ENCODE measurements around the gene B2M. TPM values are rescaled to one million over a fixed set of nuclear protein-coding genes. Genes with fewer than 3 reads are reported as not detected.

Gene B2M
- total and polyA plus RNA-seq, 2 of the 13 experiments (the other 11 are each of a cell fraction or from before 2014, with no cell fraction given), result 784 to 857 TPM

GRCh38 chr15:44663410-44664308 lies 47.7 kb upstream of the B2M start, which contains the start of gene SPG11 (continued):
- TF ChIP-seq KLF9 (CRISPR knock-in tag; IDR thresholded peaks at IDR 0.05; ENCODE audit: low read depth) (no peak), ZBED4 (CRISPR knock-in tag; IDR thresholded peaks at IDR 0.05; ENCODE audit: borderline replicate concordance) (0 out of 2 replicates have a peak, but pooled peaks have one; percentile 54), BRCA1 (CRISPR knock-in tag; IDR thresholded peaks at IDR 0.05) (0 out of 2 replicates have a peak, but pooled peaks have one; percentile 39), XRCC5 (optimal IDR thresholded peaks at IDR 0.05; ENCODE audit: low read length) (peak; percentile 89), ZBTB10 (CRISPR knock-in tag; IDR thresholded peaks at IDR 0.05; ENCODE audit: borderline replicate concordance) (peak; percentile 42; the same call in 1 of the 2 replicates), ETV5 (CRISPR knock-in tag; IDR thresholded peaks at IDR 0.05; ENCODE audit: borderline replicate concordance) (peak; percentile 90), ELF4 (CRISPR knock-in tag; IDR thresholded peaks at IDR 0.05; ENCODE audit: borderline replicate concordance) (peak; percentile 47; the same call in 1 of the 2 replicates), CSRNP2 (CRISPR knock-in tag; conservative IDR thresholded peaks at IDR 0.05; ENCODE audit: low read depth) (no peak), DMTF1 (CRISPR knock-in tag; IDR thresholded peaks at IDR 0.05) (no peak), SOX5 (CRISPR knock-in tag; IDR thresholded peaks at IDR 0.05; ENCODE audit: borderline replicate concordance) (peak; percentile 60), PRDM4 (CRISPR knock-in tag; IDR thresholded peaks at IDR 0.05; ENCODE audit: borderline replicate concordance) (no peak), GLI4 (CRISPR knock-in tag; IDR thresholded peaks at IDR 0.05; ENCODE audit: borderline replicate concordance) (no peak; the same call in none of the 2 replicates), ZNF788 (CRISPR knock-in tag; IDR thresholded peaks at IDR 0.05; ENCODE audit: borderline replicate concordance) (peak; percentile 72; the same call in 1 of the 2 replicates), RNF2 (conservative IDR thresholded peaks at IDR 0.05; ENCODE audit: low read depth) (peak; percentile 95)
